ENCODE measurements around the gene COA1.

COA1 gene

GRCh38 chr7:43653466-43653865 is 75.9 kb downstream of the COA1 start:
- DNase-seq (ENCODE audit: low read depth) = no peak

GRCh38 chr7:43652364-43652763 is 77.0 kb downstream of the COA1 start:
- DNase-seq (ENCODE audit: low read depth) = no peak

DNA sequence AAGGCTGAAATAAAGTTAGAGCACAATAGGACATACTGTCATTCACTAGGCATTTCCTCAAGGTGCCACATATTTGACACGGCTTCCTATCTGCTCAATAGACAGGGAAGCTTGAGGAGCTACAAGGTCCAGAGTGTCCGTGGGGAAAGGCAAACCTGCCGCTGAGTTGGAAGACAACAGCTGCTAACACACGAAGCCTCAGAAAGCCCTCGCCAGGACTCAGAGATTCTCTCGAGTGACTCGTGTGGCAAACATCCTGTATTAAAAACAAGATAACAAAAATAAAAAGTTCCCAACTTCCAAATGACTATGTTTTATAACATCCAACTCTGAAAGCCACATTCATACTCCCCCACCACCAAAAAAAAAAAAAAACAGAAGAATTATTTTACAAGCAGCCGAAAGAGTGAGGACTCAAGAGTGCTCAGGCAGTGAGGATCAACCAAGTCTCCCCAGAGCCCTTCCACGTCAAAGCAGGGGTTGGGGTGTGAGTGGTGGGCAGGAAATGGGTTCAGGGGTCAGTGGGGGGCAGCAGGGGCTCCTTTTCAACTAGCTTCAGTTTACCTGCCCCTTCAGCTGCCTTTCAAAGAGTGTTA is 78.8 kb downstream of the COA1 start:
- DNase-seq (ENCODE audit: low read depth) = no peak

- DNase-seq (ENCODE audit: low read depth) = no peak
Measured at GRCh38 chr7:43649755-43650274, 79.5 kb downstream of the COA1 start.

GRCh38 chr7:43648473-43649406 is 80.6 kb downstream of the COA1 start:
- DNase-seq (ENCODE audit: low read depth) = no peak

GRCh38 chr7:43647673-43648472 is 81.5 kb downstream of the COA1 start:
- DNase-seq (ENCODE audit: low read depth) = peak; percentile 97

- DNase-seq (ENCODE audit: low read depth) = no peak
Measured at GRCh38 chr7:43647339-43647672, 82.0 kb downstream of the COA1 start.

GRCh38 chr7:43646603-43647338 is 82.6 kb downstream of the COA1 start:
- DNase-seq (ENCODE audit: low read depth) = no peak

DNA sequence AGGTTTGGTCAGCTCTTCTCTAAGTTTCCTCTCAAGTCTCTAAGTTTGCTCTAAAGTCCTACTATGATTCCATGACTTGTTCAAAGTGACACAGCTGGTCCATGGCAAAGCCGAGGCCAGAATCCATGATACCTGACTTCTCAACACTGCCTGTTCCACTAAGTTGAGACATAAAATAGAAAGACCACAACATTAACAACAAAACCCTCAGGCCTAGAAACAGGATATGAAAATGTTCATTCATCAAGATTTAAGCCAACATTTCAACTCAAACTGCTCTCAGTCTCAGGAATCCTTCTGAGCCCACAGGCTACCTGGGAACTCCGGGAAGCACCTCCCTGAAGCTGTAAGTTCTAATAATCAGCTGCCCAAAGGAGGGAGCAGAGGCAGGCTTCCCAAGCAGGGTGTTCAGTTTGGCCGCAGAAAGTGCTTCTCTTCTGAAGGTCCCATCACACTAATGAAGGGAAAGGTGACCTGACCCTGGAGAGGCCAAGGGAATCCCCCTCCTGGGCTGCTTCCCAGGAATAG is 83.6 kb downstream of the COA1 start:
- DNase-seq (ENCODE audit: low read depth) = no peak

DNA sequence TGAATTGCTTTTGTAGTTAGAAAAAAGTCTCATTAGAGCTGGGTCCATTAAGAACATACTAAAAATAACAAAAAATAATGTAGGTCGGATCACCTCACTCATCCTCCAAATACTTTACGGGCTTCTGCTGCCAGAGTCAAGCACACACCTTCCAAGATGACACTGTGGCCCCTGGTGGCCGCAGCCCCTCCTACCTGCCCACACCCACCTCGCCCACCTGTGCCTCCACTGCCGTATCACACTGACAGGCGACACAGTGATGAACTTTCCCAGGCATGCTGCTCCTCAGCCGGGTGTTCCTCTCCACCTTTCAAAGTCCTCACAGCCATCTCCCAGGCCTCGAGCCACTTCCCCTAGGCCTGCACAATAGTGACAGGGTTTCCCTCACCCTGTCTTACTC is 85.5 kb downstream of the COA1 start:
- no peak for DNase-seq (ENCODE audit: low read depth)

DNA sequence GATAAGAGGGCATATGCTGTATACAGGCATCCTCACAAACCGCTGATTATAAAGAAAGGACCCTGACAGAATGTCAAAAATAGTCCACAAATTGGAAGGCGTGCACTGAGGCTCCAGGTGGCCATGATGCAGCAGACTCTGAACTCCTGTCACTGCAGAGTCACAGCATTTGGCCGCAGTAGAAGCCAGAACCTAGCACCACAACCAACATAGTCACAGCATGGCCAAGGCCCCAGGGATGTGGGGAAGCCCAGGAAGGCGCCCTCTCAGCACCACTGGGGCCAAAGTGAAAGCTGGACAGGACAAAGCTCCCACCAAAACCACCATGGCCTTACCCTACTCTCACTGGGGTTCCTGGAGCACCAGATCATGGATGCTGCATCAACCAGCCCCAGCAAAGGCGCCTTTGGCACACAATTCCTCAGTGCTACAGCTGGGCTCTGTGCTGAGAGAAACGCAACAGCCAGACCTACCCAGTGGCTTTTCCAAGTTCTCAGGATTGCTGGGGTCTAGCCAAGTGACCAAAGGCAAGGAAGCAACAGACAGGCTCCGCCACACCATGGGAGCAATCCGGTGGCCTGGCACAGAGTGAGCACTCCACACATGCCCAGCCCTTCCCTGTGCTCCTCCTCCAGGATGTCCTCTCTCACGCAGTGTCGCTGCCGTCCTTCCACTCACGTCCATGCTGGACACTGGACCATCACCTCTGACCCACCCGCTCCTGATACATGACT is 86.3 kb downstream of the COA1 start:
- DNase-seq (ENCODE audit: low read depth) = no peak

DNA sequence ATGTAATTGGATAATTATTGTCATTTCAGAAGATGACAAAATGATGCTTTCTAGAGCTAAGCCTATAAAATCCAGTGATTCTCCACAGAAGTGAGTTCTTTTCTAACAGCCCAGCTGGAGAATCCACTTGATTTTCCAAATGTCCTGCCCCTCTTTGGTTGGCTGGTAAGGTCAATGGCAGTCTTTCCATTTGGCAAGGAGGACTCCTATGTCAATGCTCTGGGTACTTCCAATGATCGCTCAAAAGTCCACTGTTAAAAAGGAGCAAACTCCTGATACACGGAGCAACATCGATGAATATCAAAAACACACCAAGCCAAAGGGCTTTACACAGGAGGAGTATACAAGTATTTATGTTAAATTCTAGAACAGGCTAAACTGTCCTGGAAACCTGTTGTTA is 88.6 kb downstream of the COA1 start:
- DNase-seq (ENCODE audit: low read depth) = no peak

GRCh38 chr7:43639858-43640491 is 89.3 kb downstream of the COA1 start:
- peak; percentile 84 for DNase-seq (ENCODE audit: low read depth)

GRCh38 chr7:43637114-43637806 is 92.1 kb downstream of the COA1 start:
- DNase-seq (ENCODE audit: low read depth) = no peak

- DNase-seq (ENCODE audit: low read depth) = no peak
Measured at GRCh38 chr7:43636093-43636492, 93.2 kb downstream of the COA1 start.

DNA sequence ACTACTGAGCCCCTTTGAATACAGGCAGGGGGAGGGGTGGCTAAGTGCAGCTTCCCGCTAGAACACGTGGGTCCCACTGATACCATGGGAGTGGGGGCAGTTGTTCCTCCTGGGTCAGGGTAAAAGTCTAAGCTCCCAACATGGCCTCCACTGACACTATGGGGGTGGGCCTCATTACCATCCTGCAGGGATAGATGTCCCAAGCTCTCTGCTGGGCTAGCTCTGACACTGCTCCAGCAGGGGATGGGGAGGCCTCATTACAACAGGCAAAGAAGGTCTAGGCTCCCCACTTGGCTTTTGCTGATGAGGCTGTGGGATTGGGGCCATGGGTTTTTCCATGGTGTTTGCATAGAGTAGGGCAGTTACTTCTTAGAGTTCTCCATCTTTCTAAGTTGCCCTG is 94.9 kb downstream of the COA1 start:
- DNase-seq (ENCODE audit: low read depth) = no peak

- no peak for DNase-seq (ENCODE audit: low read depth)
Measured at GRCh38 chr7:43632746-43633145, 96.6 kb downstream of the COA1 start.

- no peak for DNase-seq (ENCODE audit: low read depth)
Measured at GRCh38 chr7:43631559-43631958, 97.8 kb downstream of the COA1 start.

DNA sequence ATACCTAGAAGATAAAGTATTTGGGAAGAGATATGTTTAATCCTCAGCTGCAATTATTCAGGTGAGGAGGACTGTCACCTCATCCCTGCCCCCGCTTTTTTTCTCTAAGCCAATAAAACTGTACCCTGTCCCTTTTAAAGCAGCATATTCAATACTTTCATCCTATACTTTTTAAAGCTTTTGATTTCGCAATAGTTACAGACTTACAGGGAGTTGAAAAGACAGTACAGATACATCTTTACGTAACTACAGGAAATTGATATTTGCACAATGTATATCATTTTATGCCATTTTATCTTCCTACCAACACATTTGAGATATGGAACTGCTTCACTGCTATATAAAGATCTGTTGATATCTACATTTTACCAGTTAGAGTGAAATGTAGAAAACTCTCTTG is 98.8 kb downstream of the COA1 start:
- no peak for DNase-seq (ENCODE audit: low read depth)

DNA sequence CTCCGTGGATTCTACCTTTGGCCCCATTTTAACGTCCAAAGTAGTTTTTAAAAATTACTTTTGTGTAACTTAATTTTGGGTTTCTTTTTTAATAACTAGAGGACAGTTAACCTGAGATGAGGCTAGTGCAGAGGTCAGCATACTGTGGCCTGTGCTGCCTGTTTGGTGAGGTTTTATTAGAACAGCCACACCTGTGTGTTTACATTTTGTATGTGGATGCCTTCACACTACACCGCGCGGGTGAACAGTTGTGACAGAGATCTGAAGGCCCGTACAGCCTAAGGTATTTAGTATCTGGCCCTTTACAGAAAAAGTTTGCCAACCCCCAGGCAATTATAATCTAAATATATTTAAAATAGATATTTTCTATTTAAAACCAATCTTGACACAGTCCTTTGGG is 99.5 kb downstream of the COA1 start:
- no peak for DNase-seq (ENCODE audit: low read depth)

Measured in fibroblast of the conjunctiva (primary cell).